Measurements from ENCODE around the gene TMEM8B. TPM values are rescaled to one million over a fixed set of nuclear protein-coding genes. Genes with fewer than 3 reads are reported as not detected.

TMEM8B gene
- total RNA-seq, 1 donor: 2.5 TPM

GRCh38 chr9:35820076-35820475 is 9.0 kb upstream of the TMEM8B start:
- no peaks in the 10 kb centered on the region for H4K20me1 ChIP-seq (ENCODE audit: insufficient read depth, low read length)
- DNase-seq (ENCODE audit: insufficient read length, low spot score, missing footprints): peak; percentile 96
- TF ChIP-seq, protein P1, sequence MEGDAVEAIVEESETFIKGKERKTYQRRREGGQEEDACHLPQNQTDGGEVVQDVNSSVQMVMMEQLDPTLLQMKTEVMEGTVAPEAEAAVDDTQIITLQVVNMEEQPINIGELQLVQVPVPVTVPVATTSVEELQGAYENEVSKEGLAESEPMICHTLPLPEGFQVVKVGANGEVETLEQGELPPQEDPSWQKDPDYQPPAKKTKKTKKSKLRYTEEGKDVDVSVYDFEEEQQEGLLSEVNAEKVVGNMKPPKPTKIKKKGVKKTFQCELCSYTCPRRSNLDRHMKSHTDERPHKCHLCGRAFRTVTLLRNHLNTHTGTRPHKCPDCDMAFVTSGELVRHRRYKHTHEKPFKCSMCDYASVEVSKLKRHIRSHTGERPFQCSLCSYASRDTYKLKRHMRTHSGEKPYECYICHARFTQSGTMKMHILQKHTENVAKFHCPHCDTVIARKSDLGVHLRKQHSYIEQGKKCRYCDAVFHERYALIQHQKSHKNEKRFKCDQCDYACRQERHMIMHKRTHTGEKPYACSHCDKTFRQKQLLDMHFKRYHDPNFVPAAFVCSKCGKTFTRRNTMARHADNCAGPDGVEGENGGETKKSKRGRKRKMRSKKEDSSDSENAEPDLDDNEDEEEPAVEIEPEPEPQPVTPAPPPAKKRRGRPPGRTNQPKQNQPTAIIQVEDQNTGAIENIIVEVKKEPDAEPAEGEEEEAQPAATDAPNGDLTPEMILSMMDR (IDR thresholded peaks at IDR 0.05; ENCODE audit: extremely low read depth, low read depth, low read length): no peak
- H3K27ac ChIP-seq (ENCODE audit: low read depth, low read length): no peak overlapping the region
- H3K4me3 ChIP-seq (ENCODE audit: insufficient read depth, low read length): no peak overlapping the region
- H2AFZ ChIP-seq (ENCODE audit: low read length): no peak overlapping the region
- H3K9me3 ChIP-seq (ENCODE audit: low read depth, low read length): no peaks in the 10 kb centered on the region
- no peaks in the 10 kb centered on the region for H3K36me3 ChIP-seq (ENCODE audit: insufficient read depth, low read length)
- H3K4me2 ChIP-seq (ENCODE audit: insufficient read depth, low read length): no peak overlapping the region
- peaks cover 13% of the 10 kb centered on the region for H3K4me1 ChIP-seq (ENCODE audit: insufficient read depth, low read length)
- no peaks in the 10 kb centered on the region for H3K79me2 ChIP-seq (ENCODE audit: insufficient read depth, low read length)
- no peaks in the 10 kb centered on the region for H3K27me3 ChIP-seq (ENCODE audit: insufficient read depth, low read length)

DNA sequence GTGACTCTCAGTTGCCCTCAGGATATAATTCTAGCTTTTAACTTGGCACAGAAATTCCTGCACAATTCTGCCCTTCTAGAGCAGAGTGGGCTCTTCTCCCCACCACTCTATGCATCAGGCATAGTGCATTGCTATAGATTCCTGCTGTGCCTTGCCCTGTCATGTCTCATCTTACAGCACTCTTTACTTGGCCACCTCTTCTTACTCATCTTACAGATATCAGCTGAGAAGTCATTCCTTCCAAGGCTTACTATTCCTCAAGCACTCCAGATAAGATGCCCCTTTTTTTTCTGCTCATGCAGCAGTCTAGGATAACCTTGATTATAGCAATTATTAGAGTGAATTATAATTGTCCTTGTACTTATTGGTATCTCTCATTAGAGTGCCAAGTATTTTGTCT is 6.1 kb upstream of the TMEM8B start:
- H3K4me3 ChIP-seq (ENCODE audit: insufficient read depth, low read length): no peak overlapping the region
- no peak overlapping the region for H3K27ac ChIP-seq (ENCODE audit: low read depth, low read length)
- no peaks in the 10 kb centered on the region for H3K36me3 ChIP-seq (ENCODE audit: insufficient read depth, low read length)
- H3K4me1 ChIP-seq (ENCODE audit: insufficient read depth, low read length): peaks cover 23% of the 10 kb centered on the region
- no peak overlapping the region for H3K4me2 ChIP-seq (ENCODE audit: insufficient read depth, low read length)
- no peaks in the 10 kb centered on the region for H3K27me3 ChIP-seq (ENCODE audit: insufficient read depth, low read length)
- no peak overlapping the region for H2AFZ ChIP-seq (ENCODE audit: low read length)
- H3K9me3 ChIP-seq (ENCODE audit: low read depth, low read length): no peaks in the 10 kb centered on the region
- H4K20me1 ChIP-seq (ENCODE audit: insufficient read depth, low read length): no peaks in the 10 kb centered on the region
- TF ChIP-seq, protein P1 (IDR thresholded peaks at IDR 0.05; ENCODE audit: extremely low read depth, low read depth, low read length): no peak
- no peaks in the 10 kb centered on the region for H3K79me2 ChIP-seq (ENCODE audit: insufficient read depth, low read length)
- no peak for DNase-seq (ENCODE audit: insufficient read length, low spot score, missing footprints)

DNA sequence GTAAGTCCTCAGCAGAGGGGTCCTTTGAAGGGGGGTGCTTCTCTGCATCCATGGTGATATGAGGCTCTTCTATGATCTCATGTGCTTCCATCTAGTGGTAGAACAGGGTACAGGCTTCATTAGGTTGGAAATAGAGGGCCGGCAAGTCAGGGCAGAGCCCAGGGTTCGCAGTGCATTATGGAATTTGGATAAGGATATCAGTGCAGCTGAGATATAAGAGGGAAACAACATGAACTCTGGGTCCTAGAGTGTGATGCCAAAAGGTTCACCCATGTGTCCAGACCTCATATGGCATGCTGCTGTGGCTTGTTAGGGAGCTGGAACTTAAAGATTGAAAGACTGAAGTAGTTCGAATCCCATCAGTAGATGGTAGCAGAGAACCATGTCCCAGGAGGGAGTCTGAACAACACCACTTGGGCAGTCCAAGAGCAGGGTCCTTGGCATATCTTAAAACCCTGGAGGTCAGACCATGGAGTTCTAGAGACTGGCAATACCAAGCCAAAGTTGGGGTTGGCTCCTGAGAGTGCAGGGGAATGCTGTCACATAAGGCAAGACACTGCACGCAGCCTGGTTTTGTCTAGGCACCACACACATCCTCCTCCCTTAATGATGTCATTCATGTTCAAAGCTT is 2.8 kb upstream of the TMEM8B start:
- TF ChIP-seq, protein P1 (IDR thresholded peaks at IDR 0.05; ENCODE audit: extremely low read depth, low read depth, low read length): peak; percentile 86
- peak overlapping the region; percentile 4 for H3K27ac ChIP-seq (ENCODE audit: low read depth, low read length)
- no peaks in the 10 kb centered on the region for H3K9me3 ChIP-seq (ENCODE audit: low read depth, low read length)
- peak; percentile 88 for DNase-seq (ENCODE audit: insufficient read length, low spot score, missing footprints)
- no peaks in the 10 kb centered on the region for H3K36me3 ChIP-seq (ENCODE audit: insufficient read depth, low read length)
- no peaks in the 10 kb centered on the region for H4K20me1 ChIP-seq (ENCODE audit: insufficient read depth, low read length)
- peak overlapping the region; percentile 93 for H2AFZ ChIP-seq (ENCODE audit: low read length)
- no peaks in the 10 kb centered on the region for H3K27me3 ChIP-seq (ENCODE audit: insufficient read depth, low read length)
- H3K4me1 ChIP-seq (ENCODE audit: insufficient read depth, low read length): peaks cover 26% of the 10 kb centered on the region
- H3K4me2 ChIP-seq (ENCODE audit: insufficient read depth, low read length): peak overlapping the region; percentile 77
- no peak overlapping the region for H3K4me3 ChIP-seq (ENCODE audit: insufficient read depth, low read length)
- H3K79me2 ChIP-seq (ENCODE audit: insufficient read depth, low read length): peaks cover 6% of the 10 kb centered on the region

DNA sequence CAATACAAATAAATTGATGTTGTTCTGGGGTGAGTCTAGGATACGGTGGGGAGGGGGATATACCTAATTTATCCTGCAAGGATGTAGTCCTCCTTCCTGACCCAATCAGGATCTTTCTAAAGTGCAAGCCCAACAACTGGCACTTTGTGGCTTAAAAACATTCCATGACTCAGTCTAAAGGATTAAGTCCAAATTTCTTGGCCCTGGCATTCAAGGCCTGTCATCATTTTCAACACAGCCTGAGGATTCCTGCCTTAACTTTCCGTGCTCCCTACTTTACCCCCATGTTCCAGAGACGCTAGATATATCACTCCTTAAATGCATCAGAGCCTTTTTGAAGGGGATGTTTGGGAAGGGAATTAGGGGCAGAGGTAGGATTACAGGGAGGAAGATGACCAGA is 1.5 kb upstream of the TMEM8B start:
- peak; percentile 95 for DNase-seq (ENCODE audit: insufficient read length, low spot score, missing footprints)
- Histone ChIP-seq H3K4me3 (ENCODE audit: insufficient read depth, low read length) (no peak overlapping the region), H4K20me1 (ENCODE audit: insufficient read depth, low read length) (no peaks in the 10 kb centered on the region), H3K4me1 (ENCODE audit: insufficient read depth, low read length) (peaks cover 26% of the 10 kb centered on the region), H3K4me2 (ENCODE audit: insufficient read depth, low read length) (no peak overlapping the region), H3K36me3 (ENCODE audit: insufficient read depth, low read length) (no peaks in the 10 kb centered on the region), H3K9me3 (ENCODE audit: low read depth, low read length) (no peaks in the 10 kb centered on the region), H2AFZ (ENCODE audit: low read length) (peak overlapping the region; percentile 11), H3K27ac (ENCODE audit: low read depth, low read length) (peak overlapping the region; percentile 27), H3K79me2 (ENCODE audit: insufficient read depth, low read length) (peaks cover 6% of the 10 kb centered on the region), H3K27me3 (ENCODE audit: insufficient read depth, low read length) (no peaks in the 10 kb centered on the region)
- TF ChIP-seq, protein P1 (IDR thresholded peaks at IDR 0.05; ENCODE audit: extremely low read depth, low read depth, low read length): no peak
